HG03439 (cell line): Measurements from ENCODE around the gene COMMD9.
"Not testable (repeated sequence)": the region's sequence is repeated elsewhere in the genome, so short reads cannot be mapped to it uniquely, and the experiment has no call there.

Experiments used
- ATAC-seq: cut with Tn5 transposase; IDR thresholded peaks from one replicate; pipeline ENCODE4 v1.9.1; 2021; ENCODE audit warnings: mild to moderate bottlenecking, moderate library complexity; ENCODE audit not compliant: unreplicated experiment

The COMMD9 gene

DNA sequence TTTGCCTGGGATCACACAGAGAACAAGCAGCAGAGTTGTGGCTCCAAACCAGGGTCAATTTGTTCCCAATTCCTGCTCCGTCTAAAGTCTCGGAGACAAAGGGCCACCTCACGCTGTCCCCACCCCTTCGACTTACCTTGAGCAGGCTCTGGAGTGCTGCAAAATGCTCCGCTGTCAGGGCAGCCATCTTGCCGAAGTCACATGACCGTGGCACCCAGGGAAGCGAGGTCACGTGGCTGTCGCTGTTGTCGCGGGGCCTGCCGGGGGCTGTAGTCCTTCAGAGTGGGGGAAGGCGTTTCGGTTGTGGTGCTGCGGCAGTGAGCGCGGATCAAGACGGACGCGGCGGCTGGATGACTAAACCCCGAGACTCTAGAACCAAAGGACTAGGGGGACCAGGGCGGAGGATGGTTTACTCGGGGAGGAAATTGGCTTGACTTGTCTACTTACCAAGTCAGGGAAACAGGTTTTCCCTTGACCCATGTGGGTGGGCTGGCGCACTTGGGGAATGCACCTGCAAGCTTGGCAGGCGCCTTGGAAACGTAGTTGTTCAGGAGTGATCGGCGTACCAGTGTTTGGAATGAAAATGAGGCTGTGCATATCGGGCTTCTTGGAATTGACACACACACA, at the start of gene COMMD9:
Gene COMMD9 (minus strand): TSS at position 199 of the 627 bp plus-strand sequence. CDS start 12 bp downstream, at position 187.
- ATAC-seq = peak; percentile 99

DNA sequence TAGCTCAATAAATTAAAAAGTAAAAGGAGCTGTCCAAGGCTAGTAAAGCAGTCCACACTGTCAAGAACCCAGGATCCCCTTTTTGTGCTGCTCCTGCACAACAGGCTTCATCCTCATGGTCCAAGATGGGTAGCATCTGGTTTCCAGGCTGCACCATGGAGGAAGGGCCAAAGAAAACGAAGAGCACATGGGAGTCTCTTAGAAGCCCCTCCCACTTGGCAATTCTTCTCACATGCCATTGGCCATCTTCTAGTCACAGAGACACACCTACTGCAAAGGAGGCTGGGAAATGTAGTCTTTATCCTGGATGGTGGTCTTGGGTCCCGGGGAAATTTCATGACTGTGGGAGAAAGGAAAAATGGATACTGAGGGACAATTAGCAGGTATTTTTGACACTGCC, 44.7 kb upstream of the COMMD9 start:
- peak; percentile 64 for ATAC-seq

DNA sequence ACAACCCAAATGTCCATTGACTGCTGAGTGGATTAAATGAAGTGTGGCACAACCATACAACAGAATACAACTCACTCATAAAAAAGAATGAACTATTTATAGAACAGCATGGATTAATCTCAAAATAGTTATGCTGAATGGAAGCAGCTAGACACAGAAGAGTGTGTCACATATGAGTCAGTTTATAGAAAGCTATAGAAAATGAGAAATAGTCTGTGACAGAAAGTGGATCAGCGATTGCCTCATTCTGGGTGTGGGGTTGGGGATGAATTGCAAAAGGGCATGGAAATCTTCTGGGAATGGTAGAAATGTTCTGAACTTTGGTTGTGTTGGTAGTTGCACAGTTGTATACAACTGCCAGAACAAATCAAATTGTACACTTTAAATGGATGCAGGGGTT, 44.2 kb upstream of the COMMD9 start:
- ATAC-seq = no peak

DNA sequence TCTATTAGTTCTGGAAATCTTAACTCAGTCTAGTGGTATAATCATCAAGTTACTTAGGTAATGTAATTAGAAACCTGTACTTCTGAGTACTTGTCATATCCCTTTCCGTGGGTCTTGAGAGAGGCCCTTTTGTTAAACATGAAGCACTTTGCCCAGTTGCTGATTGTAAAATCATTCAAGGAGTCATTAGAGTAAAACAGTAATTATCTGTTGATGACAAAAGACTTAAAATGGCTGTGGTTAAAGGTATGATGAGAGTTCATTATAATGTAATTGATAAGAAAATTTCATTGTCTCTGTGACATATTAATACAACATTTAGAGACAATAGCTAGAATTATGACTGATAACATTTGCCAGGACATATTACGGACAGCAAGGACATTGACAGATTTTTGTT, 41.2 kb upstream of the COMMD9 start:
- no peak for ATAC-seq

DNA sequence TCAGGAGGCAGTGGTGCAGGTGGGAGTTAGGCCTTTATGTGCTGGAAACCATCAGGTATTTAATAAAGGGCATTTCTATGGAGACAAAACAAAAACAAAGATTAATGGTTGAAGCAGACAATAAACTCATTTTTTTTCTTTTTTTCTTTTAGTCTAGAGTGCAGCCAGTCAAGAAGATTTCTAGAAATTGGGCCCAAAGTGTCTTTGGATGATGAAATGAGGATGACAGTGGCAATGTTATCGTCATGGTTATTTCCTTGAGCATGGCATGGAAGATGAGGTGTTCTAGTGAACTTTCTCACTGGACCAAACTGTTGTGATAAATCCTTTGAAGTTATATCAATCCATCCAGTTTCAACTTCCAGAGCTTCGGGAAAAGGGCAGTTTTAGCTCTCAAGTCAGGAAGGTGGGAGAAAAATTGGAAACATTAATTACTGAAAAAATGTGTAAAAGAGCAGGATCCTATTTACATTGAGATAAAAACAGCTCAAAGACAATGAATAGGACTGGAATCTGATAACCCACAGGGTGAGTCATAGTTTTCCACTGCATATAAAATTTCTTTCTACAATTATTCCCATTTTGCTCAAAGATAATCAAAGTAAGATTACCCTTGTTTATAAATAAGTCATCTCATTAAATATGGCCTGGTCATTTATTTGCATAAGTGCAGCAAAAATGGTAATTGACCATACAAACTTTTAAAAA, 39.9 kb upstream of the COMMD9 start:
- ATAC-seq = no peak

DNA sequence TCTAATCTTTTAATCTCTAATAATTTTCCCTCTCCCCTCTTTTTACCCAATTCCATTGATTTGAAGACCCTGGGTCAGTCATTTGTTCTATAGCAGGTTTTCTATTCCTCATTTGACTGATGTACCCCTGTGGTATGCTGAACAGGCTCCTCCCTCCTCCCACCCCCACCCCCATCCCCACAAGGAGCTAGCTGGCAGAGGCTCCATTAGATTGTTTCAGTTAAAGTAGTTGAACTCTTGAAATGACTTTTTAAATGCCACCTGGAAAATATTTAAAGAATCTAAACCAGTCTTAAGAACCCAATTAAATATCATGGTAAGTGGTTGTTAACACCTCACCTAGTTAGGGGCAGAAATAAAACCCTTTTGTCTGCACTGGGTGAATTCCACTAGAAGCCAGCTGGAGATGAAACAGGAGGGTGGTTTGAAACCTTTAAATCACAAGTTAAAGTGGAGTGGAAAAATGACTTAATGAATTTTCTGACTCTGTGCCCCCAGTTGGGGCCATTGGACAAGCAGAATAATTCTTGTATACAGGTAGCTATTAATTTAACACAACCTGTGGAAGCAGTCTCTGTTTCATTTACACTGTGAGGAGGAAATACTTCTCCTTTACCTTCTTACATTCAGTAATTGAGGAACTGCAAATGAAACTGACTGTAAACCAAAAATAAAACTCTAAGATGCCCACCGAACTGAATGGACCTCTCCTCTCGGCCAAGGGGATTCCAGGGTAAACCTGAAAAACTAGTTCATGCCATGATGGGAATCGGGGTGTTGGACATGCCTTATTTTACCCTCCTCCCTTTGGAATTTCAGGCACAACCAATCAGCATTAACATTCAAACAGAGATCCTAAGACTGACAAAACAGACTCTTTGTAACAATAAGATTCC, 37.5 kb upstream of the COMMD9 start:
- ATAC-seq = no peak

DNA sequence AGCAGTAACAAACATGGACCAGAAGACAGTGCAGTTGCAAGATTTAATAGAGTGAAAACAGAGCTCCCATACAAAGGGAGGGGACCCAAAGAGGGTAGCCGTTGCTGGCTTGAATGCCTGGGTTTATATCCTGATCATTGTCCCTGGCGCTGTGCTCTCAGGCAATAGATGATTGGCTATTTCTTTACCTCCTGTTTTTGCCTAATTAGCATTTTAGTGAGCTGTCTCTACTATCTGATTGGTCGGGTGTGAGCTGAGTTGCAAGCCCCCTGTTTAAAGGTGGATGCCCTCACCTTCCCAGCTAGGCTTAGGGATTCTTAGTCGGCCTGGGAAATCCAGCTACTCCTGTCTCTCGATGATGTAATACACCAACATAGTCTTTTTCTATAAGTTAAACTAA, 36.2 kb upstream of the COMMD9 start:
- ATAC-seq = not testable (repeated sequence)

DNA sequence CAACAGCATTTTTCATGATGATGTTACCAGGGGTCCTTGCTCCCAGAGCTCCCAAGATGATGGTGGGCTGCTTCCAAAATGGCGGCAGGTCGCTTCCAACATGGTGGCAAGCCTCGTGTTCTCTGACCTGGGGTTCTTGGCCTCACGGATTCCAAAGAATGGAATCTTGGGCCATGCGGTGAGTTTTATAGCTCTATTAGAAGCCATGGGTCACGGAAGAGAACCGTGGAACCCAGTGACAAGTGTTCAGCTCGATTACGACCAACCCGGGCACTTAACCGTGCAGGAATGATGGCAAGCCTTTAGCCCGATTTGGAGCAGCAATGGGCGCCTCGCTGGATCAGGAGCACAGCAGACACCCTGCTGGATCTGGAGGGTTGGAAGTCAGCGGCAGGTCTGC, 35.7 kb upstream of the COMMD9 start:
- not testable (repeated sequence) for ATAC-seq

DNA sequence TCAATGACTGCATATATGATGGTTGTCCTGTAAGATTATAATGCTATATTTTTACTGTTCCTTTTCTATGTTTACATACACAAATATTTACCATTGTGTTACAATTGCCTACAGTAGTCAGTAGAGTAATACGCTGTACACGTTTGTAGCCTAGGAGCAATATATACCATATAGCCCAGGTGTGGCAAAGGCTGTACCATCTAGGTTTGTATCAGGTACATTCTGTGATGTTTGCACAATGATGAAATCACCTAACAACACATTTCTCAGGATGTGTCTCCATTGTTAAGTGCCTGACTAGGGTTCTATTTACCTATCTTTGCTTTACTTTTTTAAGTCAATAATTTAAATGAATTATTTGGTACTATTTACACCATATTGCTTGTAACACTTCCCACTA, 28.8 kb upstream of the COMMD9 start:
- no peak for ATAC-seq

DNA sequence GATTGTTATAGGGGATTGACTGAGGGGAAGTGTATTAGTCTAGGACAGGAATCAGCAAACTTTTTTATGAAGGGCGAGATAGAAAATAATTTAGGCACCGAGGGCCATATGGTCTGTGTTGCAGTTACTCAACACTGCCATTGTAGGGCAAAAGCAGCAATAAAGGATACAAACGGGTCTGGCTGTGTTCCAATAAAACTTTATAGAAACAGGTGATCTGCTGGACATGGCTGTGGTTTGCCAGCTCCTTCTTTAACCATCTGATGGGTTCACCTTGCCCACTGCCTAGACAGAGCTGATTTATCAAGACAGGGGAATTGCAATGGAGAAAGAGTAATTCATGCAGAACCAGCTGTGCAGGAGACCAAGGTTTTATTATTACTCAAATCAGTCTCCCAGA, 26.8 kb upstream of the COMMD9 start:
- ATAC-seq = no peak

DNA sequence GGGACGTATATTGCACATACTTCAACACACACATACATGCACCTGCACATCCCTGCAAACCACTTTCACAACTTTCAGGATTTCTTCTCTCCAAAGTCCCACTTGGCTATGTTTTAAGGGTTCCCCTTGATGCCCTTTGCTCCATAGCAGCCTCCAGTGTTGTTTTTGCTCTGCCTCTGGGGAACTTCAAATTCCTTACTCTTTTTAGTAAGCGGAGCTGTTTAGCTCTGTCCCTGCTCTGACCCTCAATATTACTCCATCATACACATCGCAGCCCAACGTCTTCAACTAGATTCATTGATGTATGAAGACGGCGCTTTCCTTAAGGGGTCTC, 25.2 kb upstream of the COMMD9 start:
- no peak for ATAC-seq

DNA sequence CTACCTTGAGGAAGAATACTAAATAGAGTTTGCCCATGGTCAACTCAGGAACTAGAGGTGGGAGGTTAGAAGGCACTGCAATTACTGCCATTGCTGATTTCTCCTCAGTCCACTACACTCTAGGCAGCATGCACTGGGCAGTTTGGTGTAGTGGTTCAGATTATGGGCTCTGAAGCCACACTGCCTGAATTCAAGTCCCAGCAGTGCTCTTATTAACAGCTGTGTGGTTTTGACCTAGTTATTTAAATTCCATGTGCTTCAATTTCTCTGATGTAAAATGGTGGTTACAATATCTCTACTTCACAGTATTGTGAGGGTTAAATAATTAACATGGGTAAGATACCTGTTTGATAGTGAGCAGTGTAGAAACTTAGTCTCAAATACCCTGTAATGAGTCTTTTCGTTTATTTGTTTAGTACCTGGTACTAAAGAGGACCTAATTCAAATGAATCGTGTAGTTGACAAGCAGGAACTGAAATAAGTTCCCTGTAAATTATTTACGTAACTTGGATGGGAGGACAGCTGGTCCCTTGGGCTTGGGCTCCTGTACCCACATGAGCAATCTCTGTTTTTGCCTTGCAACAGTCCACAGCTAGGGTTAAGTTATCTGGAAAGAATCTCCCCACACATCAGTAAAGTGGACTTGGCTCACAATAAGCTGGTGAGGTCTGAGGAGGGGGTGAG, 24.7 kb upstream of the COMMD9 start:
- no peak for ATAC-seq

DNA sequence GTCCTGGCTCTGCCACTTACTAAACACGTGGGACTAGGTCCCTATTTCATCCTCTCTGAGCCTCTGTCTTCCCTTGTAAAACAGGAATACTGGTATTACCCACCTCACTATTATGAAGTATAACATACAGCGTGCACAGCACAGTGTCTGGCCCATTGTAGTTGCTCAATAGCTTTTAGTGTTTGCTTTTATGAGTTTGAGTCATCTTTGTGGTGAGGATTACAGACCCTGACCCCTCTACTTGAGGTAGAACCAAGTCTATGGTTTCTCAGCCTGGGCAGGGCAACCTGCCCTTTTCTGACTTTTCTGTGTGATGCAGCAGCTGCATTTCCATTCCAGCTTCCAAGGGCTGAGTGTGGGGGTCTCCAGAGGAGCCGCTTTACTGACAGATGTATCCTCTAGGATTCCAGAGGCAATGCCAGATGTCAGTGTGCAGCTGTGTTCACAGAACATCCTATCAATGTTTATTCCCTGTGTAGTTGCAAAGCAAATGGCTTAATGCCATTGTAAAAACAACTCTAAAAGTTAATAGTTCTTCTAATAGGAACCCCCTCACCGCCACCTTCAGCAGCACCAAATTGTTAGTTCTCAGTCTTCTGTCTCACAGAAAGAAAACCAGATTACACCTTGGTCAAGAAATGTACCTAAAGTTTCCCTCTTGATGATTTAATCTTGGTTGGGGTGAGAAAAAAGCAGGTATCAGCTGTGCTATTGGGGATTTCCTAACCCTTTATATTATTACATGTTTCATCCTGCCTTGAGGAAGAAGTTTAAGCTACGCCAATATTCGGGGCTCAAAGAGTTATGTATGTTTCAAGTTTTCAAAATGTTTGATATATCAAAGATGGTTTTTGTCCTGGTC, 23.6 kb upstream of the COMMD9 start:
- ATAC-seq = no peak

DNA sequence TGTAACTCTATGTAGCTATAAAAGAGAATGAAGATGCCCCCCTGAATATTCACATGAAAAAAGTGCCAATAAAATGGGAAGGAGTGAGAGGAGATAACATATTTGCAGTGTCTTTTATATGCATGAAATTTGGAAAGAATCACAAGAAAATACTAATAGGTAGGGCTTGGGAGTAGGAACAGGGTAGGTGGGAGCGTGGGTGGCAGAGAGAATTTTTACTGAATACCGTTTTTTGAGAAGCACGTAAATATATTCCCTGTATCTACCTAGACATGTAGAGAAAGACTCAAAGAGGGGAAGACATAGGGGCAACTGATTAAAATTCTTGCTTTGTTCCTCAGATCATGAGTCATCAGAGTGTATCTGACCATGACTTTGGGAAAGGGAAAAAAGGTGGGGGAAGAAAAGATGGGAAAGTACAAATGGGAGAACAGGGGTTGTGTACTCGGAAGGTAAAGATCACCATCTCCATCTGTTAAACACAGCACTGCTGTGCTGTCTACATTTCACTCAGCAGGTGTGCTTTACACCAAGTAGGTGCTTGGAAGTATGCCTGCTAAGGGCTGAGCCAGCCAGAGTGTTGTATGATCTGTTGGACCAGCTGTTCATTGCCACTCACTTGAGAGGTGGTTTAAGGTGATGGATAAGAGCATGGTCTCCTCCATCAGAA, 22.8 kb upstream of the COMMD9 start:
- ATAC-seq = no peak

DNA sequence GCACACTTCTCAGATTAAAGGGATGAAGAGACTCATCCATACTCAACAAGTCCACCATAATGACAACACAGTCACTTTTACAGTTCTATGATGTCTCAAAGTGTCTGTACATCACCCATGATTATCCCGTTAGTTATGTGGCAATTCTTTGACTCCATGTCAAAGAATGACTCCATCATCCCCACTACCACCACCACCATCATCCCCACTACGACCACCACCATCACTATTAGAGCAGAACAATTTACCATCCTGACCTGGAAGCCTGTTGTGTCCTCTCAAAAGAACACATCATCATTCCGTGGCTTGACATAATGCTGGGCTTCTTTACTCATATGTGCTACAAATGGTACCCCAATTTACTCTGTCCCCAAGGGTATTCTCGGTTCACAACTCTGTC, 20.6 kb upstream of the COMMD9 start:
- no peak for ATAC-seq

DNA sequence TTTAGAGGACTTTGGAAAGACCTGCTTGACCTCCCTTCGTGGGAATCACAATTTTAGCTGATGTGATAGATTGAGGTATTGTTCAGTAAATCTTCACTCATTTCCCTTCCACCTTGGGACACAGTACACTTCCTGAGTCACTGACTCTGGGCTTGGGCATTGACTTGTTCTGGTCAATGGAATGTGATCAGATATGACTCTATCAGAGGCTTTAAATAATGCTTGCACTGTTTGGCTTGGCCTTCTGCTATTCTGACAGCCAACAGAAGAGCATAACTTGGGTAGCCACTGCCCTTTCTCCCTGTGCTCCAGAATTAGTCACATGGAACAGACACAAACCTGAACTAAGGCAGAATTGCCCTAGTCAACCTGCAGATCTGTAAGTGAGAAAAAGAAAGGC, 19.4 kb upstream of the COMMD9 start:
- no peak for ATAC-seq

DNA sequence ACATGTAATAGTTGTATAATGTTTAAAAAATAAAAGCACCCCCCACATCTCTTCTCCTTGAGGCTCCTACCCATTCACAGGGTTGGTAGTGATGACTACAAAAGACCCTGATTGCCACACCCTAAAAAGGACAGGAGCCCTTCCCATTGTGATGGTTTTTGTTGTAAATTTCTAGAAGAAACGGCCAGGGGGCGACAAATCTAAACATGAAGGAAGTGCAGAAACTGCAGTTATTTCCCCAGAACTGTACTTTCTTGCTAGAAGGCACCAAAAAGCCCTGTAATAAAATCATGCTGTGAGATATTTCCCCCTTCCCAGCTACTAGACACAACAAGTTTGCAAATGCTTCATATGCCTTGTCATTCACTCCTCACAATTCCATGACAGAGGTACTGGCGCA, 17.7 kb upstream of the COMMD9 start:
- no peak for ATAC-seq

DNA sequence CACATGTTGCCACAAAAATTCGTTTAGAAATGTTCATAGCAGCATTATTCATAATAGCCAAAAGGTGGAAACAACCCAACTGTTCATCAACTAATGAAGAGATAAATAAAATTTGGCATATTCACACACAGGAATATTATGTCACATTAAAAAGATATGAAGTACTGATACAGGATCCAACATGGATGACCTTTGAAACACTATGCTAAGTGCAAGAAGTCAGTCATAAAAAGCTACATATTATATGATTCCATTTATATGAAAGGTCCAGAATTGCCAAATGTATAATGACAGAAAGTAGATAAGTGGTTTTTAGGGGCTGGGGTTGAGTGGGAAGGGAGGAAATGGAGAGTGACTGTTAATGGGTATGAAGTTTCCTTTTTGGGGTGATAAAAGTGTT, 15.8 kb upstream of the COMMD9 start:
- no peak for ATAC-seq

DNA sequence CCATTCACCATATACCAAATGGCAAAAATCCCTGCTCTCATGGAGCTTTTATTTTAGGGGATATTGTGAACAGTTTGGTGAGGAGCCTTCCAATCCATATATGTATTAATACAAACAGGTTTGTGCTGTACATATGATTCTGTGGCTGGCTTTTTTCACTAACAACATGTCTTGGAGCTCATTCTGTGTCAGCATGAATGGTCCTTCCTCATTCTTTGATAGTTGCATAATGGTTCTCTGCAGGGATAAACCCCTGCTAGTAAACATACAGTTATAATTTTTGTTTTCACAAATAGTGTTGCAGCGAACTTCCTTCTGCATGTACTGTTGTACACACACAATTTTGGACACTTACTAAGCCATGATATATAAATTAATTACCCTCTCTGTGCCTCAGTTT, 15.1 kb upstream of the COMMD9 start:
- ATAC-seq = no peak

DNA sequence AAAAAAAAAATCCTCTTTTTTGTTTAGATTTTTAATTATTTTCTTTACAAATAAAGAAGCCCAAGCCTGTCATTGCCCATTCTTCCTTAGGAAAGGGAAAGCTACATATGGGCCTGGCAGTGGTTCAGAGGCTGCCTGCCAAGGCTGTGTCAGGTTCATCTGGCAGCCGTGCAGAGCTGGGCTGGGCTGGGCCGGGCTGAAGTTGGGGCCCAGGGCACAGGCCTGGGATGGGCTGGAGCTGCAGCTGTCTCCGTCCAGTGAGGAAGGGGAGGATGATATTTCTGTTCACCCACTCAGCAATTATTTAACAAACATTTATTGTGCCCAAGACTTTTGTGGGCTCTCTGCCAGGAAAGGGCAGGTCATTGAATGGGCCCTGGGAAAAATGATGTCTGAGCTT, 11.4 kb upstream of the COMMD9 start:
- no peak for ATAC-seq
